SK-N-SH (cell line): ENCODE results near the gene P4HA1.

Experiments used
- EP300 ChIP-seq, 2 experiments: IDR thresholded peaks; 2 replicates each; pipeline versions ENCODE4 v1.4.0 to v1.6.1; 2012; ENCODE audit warnings: borderline replicate concordance in 1 of 2, low read depth in 1 of 2, low read length in 1 of 2
- GABPA ChIP-seq: IDR thresholded peaks from 2 replicates; pipeline ENCODE4 v1.4.0; 2012; ENCODE audit warnings: low read depth, mild to moderate bottlenecking
- JUND ChIP-seq: IDR thresholded peaks from 2 replicates; pipeline ENCODE4 v1.4.0; 2012
- MAX ChIP-seq: IDR thresholded peaks from 2 replicates; pipeline ENCODE4 v1.4.0; 2012; ENCODE audit warnings: low read depth
- MXI1 ChIP-seq: IDR thresholded peaks from 2 replicates; pipeline ENCODE4 v1.6.1; 2012; ENCODE audit warnings: mild to moderate bottlenecking, low read depth, low read length, improper control_type of control experiment
- POLR2AphosphoS5 ChIP-seq: IDR thresholded peaks from 2 replicates; pipeline ENCODE4 v1.6.1; 2012; ENCODE audit warnings: low read depth, low read length
- RAD21 ChIP-seq: IDR thresholded peaks from 2 replicates; pipeline ENCODE4 v1.6.1; 2012; ENCODE audit warnings: mild to moderate bottlenecking, low read length
- SIN3A ChIP-seq: IDR thresholded peaks from 2 replicates; pipeline ENCODE4 v1.6.1; 2012; ENCODE audit warnings: low read depth, mild to moderate bottlenecking, low read length, moderate library complexity, borderline replicate concordance
- YY1 ChIP-seq: IDR thresholded peaks from 2 replicates; pipeline ENCODE4 v1.4.0; 2012; ENCODE audit warnings: low read depth, mild to moderate bottlenecking
- TF ChIP-seq, protein P1 (sequence below): fragments of 200-600 bp; sonication (generic); IDR thresholded peaks from 2 replicates; pipeline ENCODE4 v1.6.1; 2017; ENCODE audit warnings: antibody characterized with exemption, mild to moderate bottlenecking, moderate library complexity

DNA sequence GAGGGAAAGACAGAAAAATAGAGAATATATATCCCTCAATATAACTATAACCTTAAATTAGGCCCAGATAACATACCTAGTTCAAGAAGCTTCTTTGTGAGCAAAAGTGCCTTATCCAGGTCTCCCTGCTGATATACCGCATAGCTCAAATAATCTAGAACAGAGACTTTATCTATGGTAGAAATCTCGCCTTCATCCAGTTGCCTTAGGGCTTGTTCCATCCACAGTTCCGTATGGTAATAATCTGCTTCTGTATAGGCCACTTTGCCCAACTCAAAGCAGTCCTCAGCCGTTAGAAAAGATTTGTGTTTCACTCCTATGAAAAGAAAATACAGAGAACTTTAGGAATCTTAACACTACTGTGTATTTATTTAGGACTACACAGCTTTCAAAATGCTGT, 43.4 kb downstream of the P4HA1 start:
- TF ChIP-seq GABPA: no peak
- TF ChIP-seq MXI1: no peak
- no peak for TF ChIP-seq MAX
- TF ChIP-seq, protein P1, sequence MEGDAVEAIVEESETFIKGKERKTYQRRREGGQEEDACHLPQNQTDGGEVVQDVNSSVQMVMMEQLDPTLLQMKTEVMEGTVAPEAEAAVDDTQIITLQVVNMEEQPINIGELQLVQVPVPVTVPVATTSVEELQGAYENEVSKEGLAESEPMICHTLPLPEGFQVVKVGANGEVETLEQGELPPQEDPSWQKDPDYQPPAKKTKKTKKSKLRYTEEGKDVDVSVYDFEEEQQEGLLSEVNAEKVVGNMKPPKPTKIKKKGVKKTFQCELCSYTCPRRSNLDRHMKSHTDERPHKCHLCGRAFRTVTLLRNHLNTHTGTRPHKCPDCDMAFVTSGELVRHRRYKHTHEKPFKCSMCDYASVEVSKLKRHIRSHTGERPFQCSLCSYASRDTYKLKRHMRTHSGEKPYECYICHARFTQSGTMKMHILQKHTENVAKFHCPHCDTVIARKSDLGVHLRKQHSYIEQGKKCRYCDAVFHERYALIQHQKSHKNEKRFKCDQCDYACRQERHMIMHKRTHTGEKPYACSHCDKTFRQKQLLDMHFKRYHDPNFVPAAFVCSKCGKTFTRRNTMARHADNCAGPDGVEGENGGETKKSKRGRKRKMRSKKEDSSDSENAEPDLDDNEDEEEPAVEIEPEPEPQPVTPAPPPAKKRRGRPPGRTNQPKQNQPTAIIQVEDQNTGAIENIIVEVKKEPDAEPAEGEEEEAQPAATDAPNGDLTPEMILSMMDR: no peak
- no peak for TF ChIP-seq RAD21
- TF ChIP-seq SIN3A: no peak
- TF ChIP-seq YY1: no peak
- TF ChIP-seq POLR2AphosphoS5: no peak
- TF ChIP-seq JUND: no peak
- TF ChIP-seq EP300 (IDR thresholded peaks at IDR 0.05; ENCODE audit: borderline replicate concordance in 1 of 2, low read depth in 1 of 2, low read length in 1 of 2): no peak
